Skeletal muscle tissue (tissue), 4 donors: ENCODE results near the gene SPAG9. TPM values are rescaled to one million over a fixed set of nuclear protein-coding genes. Genes with fewer than 3 reads are reported as not detected.

Source experiments
- H3K27ac ChIP-seq: one replicate; pipeline ENCODE4 v1.7.0; 2013; ENCODE audit warnings: mild to moderate bottlenecking, low read depth, low read length, inconsistent platforms
- H3K27me3 ChIP-seq, 3 donors: one replicate each; pipeline ENCODE4 v1.7.0; 2013; ENCODE audit warnings: low read length in 3 of 3; ENCODE audit not compliant: control insufficient read depth in 3 of 3, insufficient read depth in 3 of 3
- H3K36me3 ChIP-seq, 3 donors: one replicate each; pipeline ENCODE4 v1.7.0; 2013; ENCODE audit warnings: low read length in 3 of 3; ENCODE audit not compliant: control insufficient read depth in 3 of 3, insufficient read depth in 3 of 3
- H3K4me1 ChIP-seq, 3 donors: one replicate each; pipeline ENCODE4 v1.7.0; 2013; ENCODE audit warnings: low read length in 3 of 3, mild to moderate bottlenecking in 3 of 3; ENCODE audit not compliant: control insufficient read depth in 3 of 3, insufficient read depth in 3 of 3
- H3K4me3 ChIP-seq, 3 donors: one replicate each; pipeline ENCODE4 v1.7.0; 2013; ENCODE audit warnings: low read length in 3 of 3
- H3K9ac ChIP-seq, 3 donors: one replicate each; pipeline ENCODE4 v1.7.0; 2013; ENCODE audit warnings: low read length in 3 of 3, mild to moderate bottlenecking in 3 of 3, moderate library complexity in 2 of 3, low read depth in 1 of 3
- H3K9me3 ChIP-seq, 3 donors: one replicate each; pipeline ENCODE4 v1.7.0; 2013; ENCODE audit warnings: low read length in 3 of 3; ENCODE audit not compliant: control insufficient read depth in 3 of 3
- total RNA-seq: library from RNA; depleted of rRNA; stranded (reverse); fragments of >200 nt; gene quantifications from one replicate; pipeline ENCODE4 v1.2.3, GENCODE V29; 2014
- donor health status: Osteomylitis.

The SPAG9 gene
- total RNA-seq, 1 donor from 2014 or later = 92.9 TPM

DNA sequence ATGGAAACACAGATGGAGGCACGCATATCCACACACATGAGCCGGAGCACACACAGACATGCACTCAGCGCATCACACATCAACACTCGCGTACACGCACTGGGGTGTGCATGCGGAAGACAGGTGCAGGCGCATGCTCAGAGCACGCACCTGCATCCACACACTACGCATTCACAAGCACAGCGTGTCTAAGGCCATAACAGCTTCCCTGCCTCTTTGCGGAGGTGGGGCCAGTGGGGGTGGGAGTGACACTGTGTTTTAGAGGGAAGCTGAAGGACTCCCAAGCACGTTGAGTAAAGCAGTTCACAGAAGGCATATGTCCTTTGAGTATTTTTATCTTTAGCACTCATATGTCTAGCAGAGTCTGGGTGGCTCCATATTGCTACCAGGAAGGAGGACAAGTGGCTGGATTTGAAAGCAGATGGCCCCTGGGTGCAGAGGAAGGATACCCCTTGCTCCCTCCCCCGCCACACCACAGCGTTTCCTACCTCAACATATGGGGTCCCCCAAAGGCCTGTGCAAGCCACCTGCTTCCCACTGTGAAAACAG is 185.9 kb downstream of the SPAG9 start:
- H3K9ac ChIP-seq = peak overlapping the region; percentile 28 to 75 (median 38)
- peak overlapping the region; percentile 99 for H3K27ac ChIP-seq
- H3K9me3 ChIP-seq = no peaks in the 10 kb centered on the region
- H3K4me1 ChIP-seq = peaks cover 38 to 66% (median 51%) of the 10 kb centered on the region in 3 donors
- no peaks in the 10 kb centered on the region for H3K36me3 ChIP-seq
- H3K27me3 ChIP-seq = no peaks in the 10 kb centered on the region
- peak overlapping the region in 2 of 3 donors; percentile 22 to 40 for H3K4me3 ChIP-seq

DNA sequence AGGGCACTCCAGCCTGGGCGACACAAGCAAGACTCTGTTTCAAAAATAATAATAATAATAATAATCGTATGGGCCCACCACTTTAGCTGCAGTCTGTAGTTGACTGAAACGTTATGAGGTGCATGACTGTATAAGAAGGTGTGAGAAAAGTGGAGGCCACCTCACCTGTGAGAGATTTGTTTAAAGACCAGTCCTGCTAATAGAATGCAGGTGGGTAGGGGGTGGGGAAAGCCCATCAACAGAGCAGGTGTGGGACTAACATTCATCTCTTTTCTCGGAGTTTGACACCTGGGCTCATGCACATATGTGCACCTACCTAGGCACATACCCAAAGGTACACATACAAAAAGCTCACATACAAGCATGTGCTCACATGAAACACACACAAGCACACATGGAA is 186.5 kb downstream of the SPAG9 start:
- peak overlapping the region in 1 of 3 donors; percentile 25 for H3K9ac ChIP-seq
- peak overlapping the region; percentile 99 for H3K27ac ChIP-seq
- H3K9me3 ChIP-seq = no peaks in the 10 kb centered on the region
- peaks cover 38 to 65% (median 48%) of the 10 kb centered on the region in 3 donors for H3K4me1 ChIP-seq
- no peaks in the 10 kb centered on the region for H3K36me3 ChIP-seq
- H3K27me3 ChIP-seq = no peaks in the 10 kb centered on the region
- H3K4me3 ChIP-seq = peak overlapping the region in 1 of 3 donors; percentile 40

- H3K9me3 ChIP-seq = no peaks in the 10 kb centered on the region
- H3K4me3 ChIP-seq = peak overlapping the region; percentile 69 to 76 (median 73)
- peaks cover 38 to 67% (median 54%) of the 10 kb centered on the region in 3 donors for H3K4me1 ChIP-seq
- H3K36me3 ChIP-seq = no peaks in the 10 kb centered on the region
- no peaks in the 10 kb centered on the region for H3K27me3 ChIP-seq
- H3K27ac ChIP-seq = peak overlapping the region; percentile 99
- peak overlapping the region; percentile 86 to 88 (median 88) for H3K9ac ChIP-seq
These were observed 189.3 kb downstream of the SPAG9 start for GRCh38 chr17:50931144-50931908.

DNA sequence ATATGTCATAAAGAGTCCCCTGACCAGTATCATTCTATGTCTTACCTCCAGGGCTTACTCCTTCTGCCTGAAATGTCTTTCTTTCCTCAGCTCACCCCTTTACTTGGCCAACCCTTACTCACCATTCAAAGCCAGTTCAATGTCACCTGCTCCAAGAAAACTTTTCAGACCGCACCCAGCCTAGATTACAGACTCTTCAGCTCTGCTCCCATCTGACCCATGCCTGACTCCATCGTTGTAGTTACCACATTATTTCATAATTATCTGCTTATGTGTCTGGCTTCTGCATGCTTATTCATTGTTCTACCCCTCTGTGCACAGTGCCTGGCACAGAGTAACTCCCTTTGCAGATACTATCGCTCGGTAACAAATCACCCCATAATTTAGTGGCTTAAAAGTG is 192.0 kb downstream of the SPAG9 start:
- peaks cover 37 to 64% (median 52%) of the 10 kb centered on the region in 3 donors for H3K4me1 ChIP-seq
- no peak overlapping the region for H3K27ac ChIP-seq
- H3K9ac ChIP-seq = no peak overlapping the region
- no peak overlapping the region for H3K4me3 ChIP-seq
- H3K9me3 ChIP-seq = no peaks in the 10 kb centered on the region
- no peaks in the 10 kb centered on the region for H3K36me3 ChIP-seq
- no peaks in the 10 kb centered on the region for H3K27me3 ChIP-seq

DNA sequence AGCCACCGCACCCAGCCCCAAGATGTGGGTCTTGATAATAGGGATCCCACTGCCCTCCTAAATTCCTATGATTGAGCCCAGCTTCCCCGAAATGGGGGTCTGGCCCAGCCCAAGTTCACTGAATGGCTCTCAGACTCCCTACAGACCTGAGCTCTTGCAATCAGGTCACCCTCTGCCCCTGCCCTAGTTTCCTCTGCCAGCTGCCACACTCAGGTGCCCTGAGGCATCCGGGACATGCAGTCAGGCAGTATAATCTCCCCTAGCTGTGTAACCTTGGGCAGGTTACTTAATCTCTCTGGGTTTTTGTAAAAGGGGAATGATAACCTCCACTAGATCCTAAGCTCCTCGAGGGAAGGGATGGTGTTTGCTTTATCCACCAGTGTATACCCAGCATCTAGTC is 193.4 kb downstream of the SPAG9 start:
- no peak overlapping the region for H3K4me3 ChIP-seq
- no peaks in the 10 kb centered on the region for H3K27me3 ChIP-seq

DNA sequence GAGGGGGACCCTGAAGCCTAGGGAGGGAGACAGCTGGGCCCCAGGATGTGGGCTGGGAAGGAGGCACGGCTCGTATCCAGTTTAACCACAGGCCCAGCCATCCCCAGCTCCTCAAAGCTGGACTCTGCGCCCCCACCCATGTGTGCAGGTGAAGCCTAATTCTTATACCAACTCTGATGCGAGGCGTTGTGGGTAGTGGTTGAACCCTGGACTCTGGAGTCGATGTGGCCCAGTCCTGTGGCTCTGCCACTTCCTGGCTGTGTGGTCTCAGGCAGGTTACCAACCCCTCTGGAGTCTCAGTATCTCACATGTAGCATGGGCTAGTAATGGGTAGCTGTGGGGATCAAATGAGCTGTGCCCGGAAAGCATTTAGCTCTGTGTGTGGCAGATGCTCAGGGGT is 194.1 kb downstream of the SPAG9 start:
- no peaks in the 10 kb centered on the region for H3K9me3 ChIP-seq
- no peak overlapping the region for H3K4me3 ChIP-seq
- no peak overlapping the region for H3K27ac ChIP-seq
- H3K36me3 ChIP-seq = no peaks in the 10 kb centered on the region
- H3K27me3 ChIP-seq = no peaks in the 10 kb centered on the region
- peaks cover 29 to 49% (median 48%) of the 10 kb centered on the region in 3 donors for H3K4me1 ChIP-seq
- peak overlapping the region in 1 of 3 donors; percentile 11 for H3K9ac ChIP-seq

More for the DNA sequence above, 193.4 kb downstream of the SPAG9 start:
- Histone ChIP-seq H3K9ac (no peak overlapping the region), H3K4me1 (peaks cover 32 to 56% (median 48%) of the 10 kb centered on the region in 3 donors), H3K36me3 (no peaks in the 10 kb centered on the region), H3K9me3 (no peaks in the 10 kb centered on the region), H3K27ac (no peak overlapping the region)

DNA sequence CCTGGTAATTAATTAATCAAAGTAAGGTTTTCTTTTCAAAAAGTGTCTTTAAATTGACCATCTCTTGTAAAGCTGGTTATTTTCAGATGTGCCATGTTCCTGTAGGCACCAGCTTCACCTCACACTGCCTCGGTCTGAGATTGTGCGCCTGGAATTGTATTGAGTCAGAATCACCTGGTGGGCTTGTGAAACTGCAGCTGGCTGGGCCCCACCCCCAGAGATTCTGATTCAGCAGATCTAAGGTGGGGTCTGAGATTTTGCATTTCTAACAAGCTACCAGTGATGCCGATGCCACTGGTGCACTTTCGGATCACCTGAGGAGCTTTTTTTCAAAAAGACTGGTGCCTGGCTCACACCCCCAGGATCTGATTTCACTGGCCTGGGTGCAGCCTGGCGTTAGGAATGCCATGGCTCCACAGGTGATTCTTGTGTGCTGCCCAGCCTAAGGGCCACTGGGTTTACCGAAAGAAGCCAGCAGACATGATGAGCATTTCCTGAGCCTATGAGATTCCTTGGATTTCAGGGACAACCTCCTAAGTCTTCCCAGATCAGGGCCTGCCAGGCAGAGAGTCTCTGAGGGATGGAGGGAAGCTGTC is 195.3 kb downstream of the SPAG9 start:
- H3K27me3 ChIP-seq = no peaks in the 10 kb centered on the region
- peaks cover 33 to 52% (median 43%) of the 10 kb centered on the region in 3 donors for H3K4me1 ChIP-seq
- no peak overlapping the region for H3K27ac ChIP-seq
- H3K36me3 ChIP-seq = no peaks in the 10 kb centered on the region
- peak overlapping the region in 1 of 3 donors; percentile 16 for H3K9ac ChIP-seq
- peak overlapping the region in 1 of 3 donors; percentile 6 for H3K4me3 ChIP-seq
- no peaks in the 10 kb centered on the region for H3K9me3 ChIP-seq

- no peak overlapping the region for H3K27ac ChIP-seq
- H3K9ac ChIP-seq = no peak overlapping the region
- no peak overlapping the region for H3K4me3 ChIP-seq
- H3K4me1 ChIP-seq = peaks cover 27 to 49% (median 40%) of the 10 kb centered on the region in 3 donors
- no peaks in the 10 kb centered on the region for H3K9me3 ChIP-seq
- no peaks in the 10 kb centered on the region for H3K27me3 ChIP-seq
- H3K36me3 ChIP-seq = no peaks in the 10 kb centered on the region
These were observed 195.9 kb downstream of the SPAG9 start for GRCh38 chr17:50924800-50925199.

DNA sequence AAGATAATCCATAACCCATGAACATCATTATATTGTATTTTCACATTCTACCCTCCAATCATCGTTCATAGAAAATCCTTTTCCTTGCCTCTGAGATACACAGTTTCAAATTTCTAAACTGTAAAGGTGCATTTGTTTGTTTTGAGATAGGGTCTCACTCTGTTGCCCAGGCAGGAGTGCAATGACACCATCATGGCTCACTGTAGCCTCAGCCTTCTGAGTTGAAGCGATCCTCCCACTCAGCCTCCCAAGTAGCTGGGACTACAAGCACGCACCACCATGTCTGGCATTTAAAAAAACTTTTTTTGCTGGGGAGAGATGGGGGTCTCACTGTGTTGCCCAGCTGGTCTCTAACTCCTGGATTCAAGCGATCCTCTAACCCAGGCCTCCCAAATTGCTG is 196.4 kb downstream of the SPAG9 start:
- H3K9me3 ChIP-seq = no peaks in the 10 kb centered on the region
- no peak overlapping the region for H3K27ac ChIP-seq
- H3K9ac ChIP-seq = no peak overlapping the region
- H3K27me3 ChIP-seq = no peaks in the 10 kb centered on the region
- H3K4me1 ChIP-seq = peaks cover 29 to 50% (median 44%) of the 10 kb centered on the region in 3 donors
- no peaks in the 10 kb centered on the region for H3K36me3 ChIP-seq
- H3K4me3 ChIP-seq = no peak overlapping the region

DNA sequence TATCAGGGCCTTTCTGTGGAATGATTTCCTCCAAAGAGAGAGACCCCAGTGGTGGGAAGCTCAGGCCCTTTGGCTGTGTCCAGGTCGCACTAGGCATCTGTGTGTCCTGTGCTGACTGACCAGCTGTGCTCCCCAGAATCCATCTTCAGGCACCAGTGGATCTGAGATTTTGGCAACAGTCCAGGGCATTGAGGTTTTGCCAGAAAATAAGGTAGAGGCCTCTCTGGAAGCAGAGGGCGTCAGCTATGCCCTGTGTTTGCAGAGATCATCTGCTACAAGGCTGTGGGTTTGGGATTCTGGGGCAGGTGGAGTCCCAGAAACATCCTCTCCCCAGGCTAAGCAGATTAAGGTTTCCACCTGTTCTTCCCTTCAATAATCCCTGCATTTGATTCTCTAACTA is 197.1 kb downstream of the SPAG9 start:
- peaks cover 31 to 48% (median 47%) of the 10 kb centered on the region in 3 donors for H3K4me1 ChIP-seq
- no peak overlapping the region for H3K27ac ChIP-seq

More for the DNA sequence above, 197.1 kb downstream of the SPAG9 start:
- Histone ChIP-seq H3K9me3 (no peaks in the 10 kb centered on the region), H3K4me3 (no peak overlapping the region), H3K36me3 (no peaks in the 10 kb centered on the region), H3K9ac (no peak overlapping the region), H3K27me3 (no peaks in the 10 kb centered on the region)
